NCI-H345 treated with DMSO at 0.1 percent for 48 hours (cell line): ENCODE measurements around the gene PLLP.
A peak's percentile ranks its signal among the peaks of the same experiment; 100 is the strongest.
"Not testable (repeated sequence)": the region's sequence is repeated elsewhere in the genome, so short reads cannot be mapped to it uniquely, and the experiment has no call there.

ENCODE experiments used
- DNase-seq: peaks from one replicate; lab custom pipeline; 2025; ENCODE audit not compliant: unreplicated experiment; lab: John Stamatoyannopoulos, UW

Gene PLLP

DNA sequence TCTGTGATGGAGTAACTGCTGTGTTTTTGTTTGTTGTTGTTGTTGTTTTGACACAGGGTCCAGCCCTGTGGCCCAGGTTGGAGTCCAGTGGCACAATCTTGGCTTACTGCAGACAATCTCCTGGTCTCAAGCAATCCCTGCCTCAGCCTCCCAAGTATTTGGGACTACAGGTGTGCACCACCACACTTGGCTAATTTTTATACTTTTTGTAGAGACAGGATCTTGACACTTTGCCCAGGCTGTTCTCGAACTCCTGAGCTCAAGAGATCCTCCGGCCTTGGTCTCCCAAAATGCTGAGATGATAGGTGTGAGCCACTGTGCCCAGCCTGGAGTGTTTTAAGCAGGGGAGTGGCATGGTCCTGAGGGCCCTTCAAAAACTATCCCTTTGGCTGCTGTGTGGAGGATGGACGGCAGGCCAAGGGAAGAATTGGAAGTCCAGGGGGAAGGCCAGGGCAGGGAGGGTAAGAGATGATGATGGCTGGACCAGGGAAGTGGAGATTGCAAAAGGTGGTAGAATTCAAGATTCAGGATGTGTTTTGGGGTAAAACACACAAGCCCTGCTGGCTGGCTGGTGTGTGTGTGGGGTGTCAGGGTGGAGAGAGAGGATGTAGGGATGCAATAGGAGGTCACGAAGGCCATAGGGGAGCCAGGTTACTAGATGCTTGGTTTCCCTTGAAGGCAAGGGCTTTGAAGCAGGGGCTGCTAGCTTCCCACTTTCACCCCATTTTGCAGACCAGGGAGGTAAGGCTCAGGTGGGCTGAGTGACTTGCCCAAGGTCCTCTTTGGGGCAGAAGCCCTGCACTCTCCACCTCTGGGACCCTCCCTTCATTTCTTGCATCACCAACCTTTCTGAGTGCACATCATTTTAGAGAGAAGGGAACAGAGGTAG, 18.8 kb upstream of the PLLP start:
- DNase-seq = no peak

DNA sequence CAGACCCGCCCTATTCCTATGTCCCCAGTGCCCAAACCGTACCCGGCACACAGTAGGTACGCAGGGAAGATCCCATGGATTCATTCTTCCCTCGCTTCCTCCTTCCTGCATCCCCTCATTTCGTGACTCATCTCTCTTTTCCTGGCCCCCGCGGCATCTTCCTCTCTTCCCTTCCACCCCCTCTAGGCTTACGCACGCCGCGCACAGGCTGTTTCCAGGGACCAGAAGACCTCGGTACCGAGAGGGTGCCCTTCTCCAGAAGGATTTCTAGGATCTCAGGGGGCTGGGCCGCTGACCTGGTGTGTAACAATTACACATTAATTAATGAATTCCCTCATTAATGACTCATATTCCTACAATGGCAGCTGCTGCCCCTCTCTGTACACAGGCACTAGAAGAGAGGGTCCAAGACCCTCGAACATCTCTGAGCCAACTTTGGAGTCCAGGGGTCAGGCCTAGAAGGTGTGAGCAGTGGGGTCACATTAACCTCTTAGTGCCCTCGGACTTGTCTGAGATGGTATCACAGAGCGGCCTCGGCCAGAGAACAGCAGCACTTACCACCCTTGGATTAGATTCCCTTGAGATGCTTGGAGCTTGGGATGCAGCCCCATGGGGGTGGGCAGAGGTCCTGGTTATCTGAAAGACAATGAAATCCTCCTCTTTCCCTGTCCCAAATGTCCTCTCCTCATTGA, 16.8 kb upstream of the PLLP start:
- no peak for DNase-seq

DNA sequence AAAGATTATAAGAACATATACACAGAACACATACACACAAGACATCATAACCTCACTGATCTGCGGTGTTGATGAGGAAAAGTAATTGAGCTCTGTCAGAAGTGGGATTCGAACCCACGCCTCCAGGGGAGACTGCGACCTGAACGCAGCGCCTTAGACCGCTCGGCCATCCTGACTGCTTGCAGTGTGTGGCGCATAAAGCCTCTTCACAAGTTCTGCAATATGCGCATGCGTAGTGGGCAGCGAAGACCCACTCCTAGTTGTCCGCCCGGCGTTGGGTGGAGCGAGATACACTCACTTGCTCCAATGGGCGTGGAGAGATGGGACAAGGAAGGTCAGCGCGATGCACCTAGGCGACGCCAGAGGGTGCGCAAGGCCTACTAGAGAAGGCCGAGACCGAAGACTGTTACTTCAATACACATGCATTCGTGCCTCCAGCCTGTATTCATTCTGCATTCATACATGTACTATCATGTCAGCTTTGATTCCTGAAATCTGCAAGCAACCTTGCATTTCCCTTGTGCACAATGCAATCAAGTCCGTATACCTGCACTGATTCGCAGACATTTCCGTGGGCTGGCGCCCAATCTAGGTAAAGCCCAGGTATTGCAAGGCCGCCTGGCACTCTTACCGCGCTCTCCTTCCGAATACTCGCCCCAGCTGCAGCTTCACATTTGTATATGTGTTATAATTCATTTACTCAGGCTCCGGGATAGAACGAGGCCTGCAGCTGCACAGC, 16.1 kb upstream of the PLLP start:
- DNase-seq = peak; percentile 88

DNA sequence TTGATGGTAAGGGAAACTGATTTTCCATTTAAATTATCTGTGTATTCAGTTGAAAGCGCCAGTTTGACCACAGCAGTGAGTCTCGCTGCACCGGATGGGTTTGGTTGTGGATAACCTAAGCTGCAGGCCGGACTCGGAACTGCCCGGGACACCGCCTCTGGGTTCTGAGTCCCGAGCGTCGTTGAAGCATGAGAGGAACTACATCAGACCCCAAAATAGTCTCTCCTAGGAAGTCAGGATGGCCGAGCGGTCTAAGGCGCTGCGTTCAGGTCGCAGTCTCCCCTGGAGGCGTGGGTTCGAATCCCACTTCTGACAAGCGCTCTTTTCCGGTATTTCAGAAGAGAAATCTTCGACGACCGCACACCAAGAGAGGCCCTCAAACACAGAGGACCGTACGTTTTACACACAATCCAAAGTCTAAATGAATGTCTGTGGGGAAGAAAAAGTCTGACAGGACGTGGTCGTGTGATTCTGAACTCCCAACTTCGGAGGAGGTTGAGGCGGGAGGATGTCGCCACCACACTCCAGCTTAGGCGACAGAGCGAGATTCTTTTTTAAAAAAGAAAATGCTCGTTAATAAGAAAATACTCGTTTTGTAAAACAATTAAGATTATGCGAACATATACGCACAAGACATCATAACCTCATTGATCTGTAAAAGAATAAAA, 15.4 kb upstream of the PLLP start:
- DNase-seq = peak; percentile 64

DNA sequence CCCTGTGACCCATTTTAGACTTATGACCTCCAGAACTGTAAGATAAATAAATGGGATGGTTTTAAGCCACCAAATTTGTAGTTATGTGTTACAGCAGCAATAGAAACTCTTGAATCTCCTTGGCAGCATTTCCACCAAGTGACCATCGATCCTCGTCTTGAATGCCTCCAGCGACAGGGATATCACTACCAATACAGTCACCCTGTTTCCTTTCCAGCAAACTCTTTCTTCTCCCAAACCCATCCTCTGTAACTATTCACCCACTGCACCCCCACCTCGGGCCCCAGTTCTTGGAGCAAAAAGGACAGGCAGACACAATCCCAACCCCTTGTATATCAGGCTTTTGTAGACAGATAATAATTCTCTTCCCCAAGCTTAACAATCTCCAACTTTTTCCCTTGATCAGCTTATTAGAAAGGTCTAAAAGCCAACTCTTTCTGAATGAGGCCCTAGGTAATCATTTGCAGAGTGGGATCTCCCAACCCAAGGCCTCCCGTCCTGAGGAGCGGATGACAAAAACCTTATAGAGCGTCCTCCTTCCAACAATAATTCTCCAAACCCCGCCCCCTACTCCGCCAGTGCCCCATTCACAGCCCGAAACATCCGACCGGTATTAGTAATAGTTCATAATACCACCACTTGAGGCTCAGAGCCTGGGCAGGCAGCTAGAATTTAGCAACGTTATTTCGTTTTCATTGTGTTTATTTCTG, 14.7 kb upstream of the PLLP start:
- peak; percentile 6 for DNase-seq

DNA sequence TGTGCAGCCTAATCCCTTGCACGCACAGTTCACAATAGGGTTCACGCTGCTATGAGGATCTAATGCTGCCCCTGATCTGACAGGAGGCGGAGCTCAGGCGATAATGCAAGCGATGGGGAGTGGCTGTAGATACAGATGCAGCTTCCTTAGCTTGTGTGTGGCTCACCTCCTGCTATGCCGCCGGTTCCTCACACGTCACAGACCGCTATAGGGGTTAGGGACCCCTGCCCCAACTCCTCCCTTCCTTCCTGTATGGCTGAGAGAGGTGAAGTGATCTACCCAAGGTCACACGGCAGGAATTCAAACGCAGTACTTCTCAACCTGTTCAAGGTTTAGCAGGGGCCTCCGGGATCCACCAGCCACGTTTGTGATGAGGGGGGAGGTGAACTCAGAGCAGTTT, 13.4 kb upstream of the PLLP start:
- DNase-seq = no peak

DNA sequence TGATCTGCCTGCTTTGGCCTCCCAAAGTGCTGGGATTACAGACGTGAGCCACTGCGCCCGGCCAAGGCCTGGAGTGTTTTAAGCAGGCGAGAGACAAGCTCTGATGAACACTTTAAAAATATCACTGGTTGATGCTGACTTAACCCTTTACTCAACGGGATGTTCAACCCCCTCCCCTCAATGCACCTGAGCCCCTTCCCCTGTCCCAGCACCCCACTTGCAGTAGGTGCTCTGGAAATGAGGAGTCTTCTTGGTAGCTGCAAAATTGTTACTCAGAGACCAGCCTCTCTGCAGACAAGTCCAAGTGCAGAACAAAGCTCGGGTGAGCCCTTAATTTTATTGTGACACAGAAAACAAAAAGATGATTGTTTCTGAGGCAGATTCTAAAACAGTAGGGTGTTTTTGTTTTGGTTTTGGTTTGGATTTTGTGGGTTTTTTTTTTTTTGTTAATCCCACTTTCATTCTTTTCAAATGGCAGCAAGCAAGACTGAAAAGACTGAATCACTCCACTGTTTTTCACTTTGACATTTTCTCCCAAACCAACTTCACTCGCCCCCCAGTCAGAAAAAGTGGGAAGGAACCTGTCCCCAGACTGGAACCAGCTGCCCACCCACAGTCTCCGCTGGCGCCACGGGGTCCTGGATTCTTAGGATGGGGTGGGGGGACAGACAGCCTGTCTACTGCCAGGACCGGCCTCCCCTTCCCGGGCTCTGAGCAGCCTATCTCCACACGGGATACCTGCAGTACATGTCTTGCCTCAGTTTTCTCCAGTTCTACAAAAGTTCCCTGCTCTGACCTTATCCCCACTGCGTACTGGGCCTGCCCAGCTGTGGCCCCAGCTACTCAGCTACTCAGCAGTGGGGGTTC, 5.2 kb upstream of the PLLP start:
- no peak for DNase-seq

DNA sequence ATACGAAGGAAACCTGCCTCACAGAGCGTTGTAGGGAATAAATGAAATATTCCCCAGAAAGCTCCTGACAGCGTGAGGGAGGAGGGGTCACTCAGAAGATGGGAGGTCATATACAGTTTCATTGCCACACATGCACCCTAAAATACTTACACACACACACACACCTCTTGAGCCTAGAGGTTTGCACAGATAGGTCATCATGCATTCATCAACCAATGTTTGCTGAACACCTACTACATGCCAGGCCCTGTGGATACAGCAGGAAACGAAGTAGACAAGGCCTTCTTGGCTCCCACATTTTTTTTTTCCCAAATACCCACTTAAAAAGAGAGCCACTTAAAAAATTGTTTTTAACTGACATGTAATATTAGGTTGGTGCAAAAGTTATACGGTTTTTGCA, 907 bp upstream of the PLLP start:
- no peak for DNase-seq

DNA sequence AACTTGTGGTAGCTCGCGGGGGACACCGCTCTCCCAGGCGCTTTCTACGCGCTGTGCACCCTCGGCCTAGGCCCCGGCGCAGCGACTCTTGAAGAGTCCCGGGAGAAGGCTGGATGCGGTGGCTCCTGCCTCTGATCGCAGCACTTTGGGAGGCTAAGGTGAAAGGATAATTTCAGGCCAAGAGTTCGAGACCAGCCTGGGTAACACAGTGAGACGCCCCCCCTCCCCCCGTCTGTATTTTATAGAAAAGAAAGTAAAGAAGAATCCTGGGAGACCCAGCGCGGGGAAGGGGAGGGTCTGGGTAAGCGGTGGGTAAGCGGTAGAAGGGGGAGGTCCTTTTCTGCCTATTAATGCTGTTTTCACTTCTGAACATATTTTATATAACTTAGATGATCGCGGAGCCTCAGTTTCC, 486 bp upstream of the PLLP start:
- no peak for DNase-seq

DNA sequence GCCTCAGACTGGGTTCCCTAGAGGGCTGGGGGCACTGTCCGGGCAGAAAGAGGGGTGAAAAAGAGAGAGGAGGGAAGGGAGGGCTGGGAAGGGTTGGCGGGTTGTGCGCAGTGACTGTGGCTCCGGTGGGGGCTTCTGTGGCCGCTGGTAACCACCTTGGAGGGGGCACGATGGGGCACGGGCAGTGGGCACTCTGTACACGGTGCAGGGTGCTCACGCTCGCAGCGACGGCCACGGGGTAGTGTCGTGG, 588 bp downstream of the PLLP start:
- DNase-seq = no peak

DNA sequence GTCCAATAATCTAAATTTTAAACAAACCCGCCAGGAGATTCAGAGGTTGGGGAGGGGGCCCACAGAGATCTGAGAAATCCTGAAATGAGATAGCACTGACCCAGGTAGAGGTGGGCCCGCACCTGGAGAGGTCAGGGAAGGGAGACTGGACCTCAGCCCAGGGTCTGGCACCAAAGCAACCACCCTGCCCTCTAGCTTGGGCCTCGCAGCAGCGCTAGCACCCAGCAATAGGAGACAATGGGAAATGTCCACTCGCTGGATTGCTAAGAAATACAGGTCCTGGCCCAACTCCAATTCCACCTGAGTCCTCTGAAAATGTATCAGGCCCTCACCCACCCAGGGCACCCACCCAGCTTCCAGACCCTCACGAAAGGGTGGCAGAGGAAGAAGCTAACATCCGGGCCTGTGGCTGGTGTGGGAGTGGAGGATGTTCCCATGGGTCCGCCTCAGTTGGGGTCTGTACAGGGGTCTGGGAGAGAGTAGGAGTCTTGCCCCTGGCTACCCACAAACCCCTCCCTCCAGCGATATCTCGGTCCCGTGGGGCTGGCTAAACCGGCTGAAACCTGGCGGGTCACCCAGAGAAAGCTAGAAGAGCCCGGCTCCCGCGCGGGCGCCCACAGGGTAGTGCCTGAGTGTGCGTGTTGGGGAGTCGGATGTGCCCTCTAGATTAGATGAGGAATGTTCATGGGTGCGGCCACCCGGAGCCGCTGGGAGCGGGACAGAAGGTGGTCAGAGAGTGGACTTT, 1.1 kb downstream of the PLLP start:
- DNase-seq = no peak

DNA sequence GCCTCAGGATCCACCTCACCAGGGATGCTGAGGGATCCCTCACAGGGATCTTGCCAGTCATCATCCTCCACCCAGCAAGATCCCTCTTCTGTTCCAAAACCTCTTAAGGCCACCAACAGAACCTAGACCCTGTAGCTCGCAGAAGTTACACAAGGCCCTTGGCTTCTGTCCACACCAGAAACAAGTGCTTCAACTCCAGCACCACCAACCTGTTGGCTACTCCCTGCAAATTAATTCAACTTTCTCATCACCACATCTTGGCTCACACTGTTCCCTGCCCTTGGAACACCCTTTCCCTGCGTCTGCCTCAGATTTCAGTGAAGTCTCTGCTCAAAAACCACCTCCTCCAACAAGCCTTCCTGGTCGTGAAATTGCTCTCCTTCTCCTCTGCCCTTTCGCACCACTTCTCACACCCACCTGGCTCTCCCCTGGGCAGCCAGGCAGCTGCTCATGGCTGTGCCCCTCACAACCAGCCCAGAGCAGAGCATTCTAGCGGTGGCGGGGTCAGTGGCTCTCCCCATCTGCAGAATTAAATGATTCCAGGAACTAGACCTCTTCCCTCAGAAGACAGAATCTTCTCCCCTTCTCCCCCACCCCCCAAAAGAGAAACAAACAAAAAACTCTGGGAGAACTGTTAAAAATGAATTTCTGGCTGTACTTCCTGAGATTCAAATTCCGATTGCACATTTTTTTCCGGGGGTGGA, 1.8 kb downstream of the PLLP start:
- DNase-seq = no peak

DNA sequence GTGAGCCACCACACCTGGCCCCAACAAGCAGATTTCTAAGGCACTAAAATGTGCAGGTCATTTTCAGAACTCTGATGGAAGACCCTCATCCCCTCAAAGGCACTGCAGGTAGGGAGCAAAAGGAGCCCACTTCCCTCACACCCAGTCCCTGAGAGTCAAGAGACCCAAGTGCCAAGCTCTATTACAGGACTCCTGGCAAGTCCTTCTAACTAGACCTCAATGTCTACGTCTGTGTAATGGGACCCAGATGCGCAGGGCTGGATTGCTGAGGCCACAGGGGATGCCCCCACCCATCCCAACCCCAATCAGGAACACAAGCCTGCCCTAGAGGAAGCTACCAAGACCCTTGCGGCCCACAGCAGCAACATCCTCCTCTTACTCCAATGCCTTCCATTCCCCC, 2.7 kb downstream of the PLLP start:
- DNase-seq = no peak

DNA sequence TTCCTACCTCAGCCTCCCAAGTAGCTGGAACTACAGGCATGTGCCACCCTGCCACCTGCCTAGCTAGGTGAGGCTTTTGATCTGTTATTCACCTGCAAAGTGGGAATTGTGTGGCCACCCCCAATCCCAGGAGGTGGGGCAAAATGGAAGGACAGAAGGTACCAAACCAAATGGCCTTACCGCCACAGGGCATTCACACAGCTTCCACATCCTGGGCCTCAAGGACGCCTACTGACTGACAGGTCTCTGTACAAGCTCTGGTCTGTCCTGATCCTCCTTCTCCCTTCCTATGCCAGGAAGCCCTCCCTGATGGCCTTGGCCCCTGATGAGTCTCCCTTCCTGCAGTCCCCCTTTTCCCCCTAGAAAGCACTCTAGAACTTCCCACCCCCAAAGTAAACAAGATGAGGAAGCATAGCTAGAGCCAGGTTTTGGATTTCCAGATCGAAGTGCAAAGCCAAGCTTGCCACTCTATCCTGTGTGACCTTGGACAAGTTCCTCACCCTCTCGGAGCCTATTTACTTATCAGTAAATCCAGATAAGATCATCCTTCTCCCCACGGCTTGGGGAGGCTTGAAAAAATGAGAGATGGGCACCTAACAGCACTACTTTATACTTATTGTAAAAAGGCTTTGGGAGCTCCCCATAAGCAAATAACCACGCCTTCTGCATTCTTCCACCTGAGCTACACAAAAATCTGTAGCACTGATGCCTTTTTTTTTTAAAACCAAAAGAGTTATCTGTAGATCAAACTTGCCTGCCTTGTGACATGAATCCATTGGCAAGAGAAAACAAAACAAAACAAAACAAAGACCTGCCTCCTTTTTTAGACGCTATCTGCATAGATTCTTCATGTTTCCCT, 4.5 kb downstream of the PLLP start:
- no peak for DNase-seq

DNA sequence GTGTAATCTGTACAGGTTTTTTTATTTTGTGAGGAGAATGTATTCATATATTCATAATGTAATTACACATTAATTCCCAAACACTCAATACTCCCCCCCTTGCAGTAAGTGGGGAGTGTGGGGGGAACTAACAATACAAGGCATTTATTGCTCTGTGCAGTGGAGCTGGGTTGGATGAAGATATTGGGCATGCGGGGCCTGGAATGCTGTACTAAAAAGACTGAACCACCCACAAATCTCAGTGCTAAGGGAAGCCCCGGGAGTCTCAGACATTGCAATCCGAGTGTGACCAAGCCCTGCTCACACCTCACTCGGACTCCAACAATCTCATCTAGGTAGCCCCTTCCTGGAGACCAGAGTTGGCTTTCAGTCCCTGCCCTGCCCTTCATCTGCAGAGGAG, 6.0 kb downstream of the PLLP start:
- no peak for DNase-seq

DNA sequence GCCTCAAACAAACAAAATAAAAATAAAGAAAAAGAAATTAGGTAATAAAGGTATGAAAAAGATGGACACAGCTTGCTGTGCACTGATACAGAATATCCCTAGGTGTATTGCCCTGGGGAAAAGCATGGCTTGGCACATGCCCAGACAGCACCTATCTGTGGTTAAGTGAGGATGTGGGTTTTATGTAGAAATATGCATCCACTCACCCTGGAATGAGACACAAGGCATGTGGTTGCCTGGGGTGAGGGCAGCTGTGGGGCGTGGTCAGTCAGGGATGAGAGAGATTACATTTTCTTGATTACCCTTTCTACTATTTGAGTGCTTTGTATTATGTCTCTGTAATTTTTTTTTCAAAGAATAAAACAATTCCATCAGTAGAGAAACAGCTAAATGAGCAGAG, 6.9 kb downstream of the PLLP start:
- no peak for DNase-seq

DNA sequence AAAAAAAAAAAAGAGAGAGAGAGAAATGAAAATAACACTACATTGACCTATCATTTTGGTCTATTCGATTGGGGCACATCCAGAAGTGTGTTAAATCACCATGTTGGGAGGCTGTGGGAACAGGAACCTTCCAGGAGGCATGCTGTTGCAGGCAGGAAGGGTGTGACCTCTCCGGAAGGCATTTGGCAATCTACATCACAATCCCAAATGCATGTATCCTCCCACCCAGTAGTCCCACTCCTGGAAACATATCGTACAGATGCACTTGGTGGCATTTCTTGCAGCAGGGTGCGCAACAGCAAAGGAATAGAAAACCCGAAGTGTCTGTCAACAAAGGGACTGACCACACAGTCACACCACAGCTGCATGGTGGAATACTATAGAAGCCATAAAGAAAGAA, 7.9 kb downstream of the PLLP start:
- no peak for DNase-seq

DNA sequence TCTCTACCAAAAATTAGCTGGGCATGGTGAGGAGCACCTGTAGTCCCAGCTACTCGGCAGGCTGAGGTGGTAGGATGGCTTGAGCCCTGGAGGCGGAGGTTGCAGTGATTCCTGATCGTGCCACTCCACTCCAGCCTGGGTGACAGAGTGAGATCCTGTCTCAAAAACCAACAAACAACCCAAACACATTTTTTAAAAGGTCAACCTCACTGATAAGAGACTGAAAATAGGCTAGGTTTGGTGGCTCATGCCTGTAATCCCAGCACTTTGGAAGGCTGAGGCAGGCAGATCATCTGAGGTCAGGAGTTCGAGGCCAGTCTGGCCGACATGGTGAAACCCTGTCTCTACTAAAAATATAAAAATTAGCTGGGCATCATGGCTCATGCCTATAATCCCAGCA, 8.5 kb downstream of the PLLP start:
- DNase-seq = not testable (repeated sequence)
